DND-41 (cell line): ENCODE data around the gene AP2A2.

Source experiments
- ATAC-seq: fragments of 200-7000 bp; cut with Tn5 transposase; 3 replicates; pipeline ENCODE4 v1.9.1; 2021; ENCODE audit warnings: low read depth; ENCODE audit not compliant: insufficient read depth
- DNase-seq: peaks from one replicate; pipeline ENCODE4 v3.0.0-alpha.2; 2020
- H2AFZ ChIP-seq: 2 replicates; pipeline ENCODE4 v1.6.0; 2012; ENCODE audit warnings: low read depth, low read length
- H3K27ac ChIP-seq: 2 replicates; pipeline ENCODE4 v1.5.1; 2012; ENCODE audit warnings: low read length, inconsistent platforms
- H3K27me3 ChIP-seq: fragments of 200-600 bp; sonication (generic); 2 replicates; pipeline ENCODE4 v1.6.0; 2012; ENCODE audit warnings: low read length, mild to moderate bottlenecking, inconsistent platforms; ENCODE audit not compliant: insufficient read depth, poor library complexity
- H3K36me3 ChIP-seq: 2 replicates; pipeline ENCODE4 v1.5.1; 2012; ENCODE audit warnings: low read length, inconsistent platforms; ENCODE audit not compliant: insufficient read depth
- H3K4me1 ChIP-seq: 2 replicates; pipeline ENCODE4 v1.5.1; 2012; ENCODE audit warnings: mild to moderate bottlenecking, low read length; ENCODE audit not compliant: insufficient read depth
- H3K4me2 ChIP-seq: 2 replicates; pipeline ENCODE4 v1.6.0; 2012; ENCODE audit warnings: mild to moderate bottlenecking, moderate library complexity, low read length, inconsistent platforms; ENCODE audit not compliant: insufficient read depth
- H3K4me3 ChIP-seq, 2 experiments: fragments of 200-600 bp in 1 of 2; shearing (Covaris generic) in 1 of 2; 2 replicates each; pipeline ENCODE4 v1.5.1; 2012 to 2016; ENCODE audit warnings: inconsistent platforms in 2 of 2, low read length in 2 of 2, mild to moderate bottlenecking in 2 of 2, low read depth in 1 of 2, moderate library complexity in 1 of 2
- H3K79me2 ChIP-seq: 2 replicates; pipeline ENCODE4 v1.6.0; 2012; ENCODE audit warnings: low read length, inconsistent platforms; ENCODE audit not compliant: insufficient read depth
- H3K9ac ChIP-seq: 2 replicates; pipeline ENCODE4 v1.6.0; 2012; ENCODE audit warnings: low read depth, mild to moderate bottlenecking, inconsistent platforms, low read length, moderate library complexity
- H3K9me3 ChIP-seq: 2 replicates; pipeline ENCODE4 v1.5.1; 2012; ENCODE audit warnings: low read length, moderate library complexity, mild to moderate bottlenecking, inconsistent platforms; ENCODE audit not compliant: insufficient read depth, severe bottlenecking
- H4K20me1 ChIP-seq: 2 replicates; pipeline ENCODE4 v1.6.0; 2012; ENCODE audit warnings: low read length; ENCODE audit not compliant: insufficient read depth
- EZH2 ChIP-seq: IDR thresholded peaks from 3 replicates; pipeline ENCODE4 v1.6.1; 2012; ENCODE audit warnings: borderline replicate concordance, low read depth, mild to moderate bottlenecking, moderate library complexity, low read length, inconsistent platforms; ENCODE audit not compliant: severe bottlenecking
- TF ChIP-seq, protein P1 (sequence below): IDR thresholded peaks from 2 replicates; pipeline ENCODE4 v1.5.1; 2012; ENCODE audit warnings: borderline replicate concordance, low read length, moderate library complexity, mild to moderate bottlenecking; ENCODE audit not compliant: poor library complexity, severe bottlenecking; ENCODE audit errors: extremely low read depth

Gene AP2A2

GRCh38 chr11:1018091-1018490, 92.4 kb downstream of the AP2A2 start:
- H2AFZ ChIP-seq: no peak overlapping the region
- no peaks in the 10 kb centered on the region for H3K79me2 ChIP-seq
- no peak overlapping the region for H3K9ac ChIP-seq
- H4K20me1 ChIP-seq: peaks cover 6% of the 10 kb centered on the region
- no peaks in the 10 kb centered on the region for H3K9me3 ChIP-seq
- TF ChIP-seq EZH2: no peak
- TF ChIP-seq, protein P1, sequence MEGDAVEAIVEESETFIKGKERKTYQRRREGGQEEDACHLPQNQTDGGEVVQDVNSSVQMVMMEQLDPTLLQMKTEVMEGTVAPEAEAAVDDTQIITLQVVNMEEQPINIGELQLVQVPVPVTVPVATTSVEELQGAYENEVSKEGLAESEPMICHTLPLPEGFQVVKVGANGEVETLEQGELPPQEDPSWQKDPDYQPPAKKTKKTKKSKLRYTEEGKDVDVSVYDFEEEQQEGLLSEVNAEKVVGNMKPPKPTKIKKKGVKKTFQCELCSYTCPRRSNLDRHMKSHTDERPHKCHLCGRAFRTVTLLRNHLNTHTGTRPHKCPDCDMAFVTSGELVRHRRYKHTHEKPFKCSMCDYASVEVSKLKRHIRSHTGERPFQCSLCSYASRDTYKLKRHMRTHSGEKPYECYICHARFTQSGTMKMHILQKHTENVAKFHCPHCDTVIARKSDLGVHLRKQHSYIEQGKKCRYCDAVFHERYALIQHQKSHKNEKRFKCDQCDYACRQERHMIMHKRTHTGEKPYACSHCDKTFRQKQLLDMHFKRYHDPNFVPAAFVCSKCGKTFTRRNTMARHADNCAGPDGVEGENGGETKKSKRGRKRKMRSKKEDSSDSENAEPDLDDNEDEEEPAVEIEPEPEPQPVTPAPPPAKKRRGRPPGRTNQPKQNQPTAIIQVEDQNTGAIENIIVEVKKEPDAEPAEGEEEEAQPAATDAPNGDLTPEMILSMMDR: no peak
- ATAC-seq: no peak
- H3K36me3 ChIP-seq: no peaks in the 10 kb centered on the region
- no peak overlapping the region for H3K27ac ChIP-seq
- H3K4me2 ChIP-seq: no peak overlapping the region
- no peak overlapping the region for H3K4me3 ChIP-seq
- H3K4me1 ChIP-seq: no peaks in the 10 kb centered on the region
- H3K27me3 ChIP-seq: no peaks in the 10 kb centered on the region
- no peak for DNase-seq

- ATAC-seq (no peak), DNase-seq (no peak)
- no peaks in the 10 kb centered on the region for H3K79me2 ChIP-seq
- H3K4me2 ChIP-seq: no peak overlapping the region
- no peak overlapping the region for H3K9ac ChIP-seq
- H3K4me3 ChIP-seq: no peak overlapping the region
- no peak overlapping the region for H2AFZ ChIP-seq
- TF ChIP-seq, protein P1: no peak
- TF ChIP-seq EZH2: no peak
- no peaks in the 10 kb centered on the region for H3K36me3 ChIP-seq
- H3K4me1 ChIP-seq: no peaks in the 10 kb centered on the region
- no peaks in the 10 kb centered on the region for H3K27me3 ChIP-seq
- H3K9me3 ChIP-seq: no peaks in the 10 kb centered on the region
- H4K20me1 ChIP-seq: peaks cover 6% of the 10 kb centered on the region
- H3K27ac ChIP-seq: no peak overlapping the region
Measured at GRCh38 chr11:1019321-1019910, 93.7 kb downstream of the AP2A2 start.

GRCh38 chr11:1020211-1020905, 94.7 kb downstream of the AP2A2 start:
- Histone ChIP-seq H2AFZ (no peak overlapping the region), H3K4me1 (no peaks in the 10 kb centered on the region), H3K27me3 (no peaks in the 10 kb centered on the region), H3K4me2 (no peak overlapping the region), H3K4me3 (no peak overlapping the region), H3K36me3 (no peaks in the 10 kb centered on the region), H3K9me3 (no peaks in the 10 kb centered on the region), H4K20me1 (peaks cover 4% of the 10 kb centered on the region; the same call in 1 of the 2 replicates), H3K9ac (no peak overlapping the region), H3K79me2 (no peaks in the 10 kb centered on the region), H3K27ac (no peak overlapping the region)
- ATAC-seq (no peak), DNase-seq (no peak)
- TF ChIP-seq, protein P1: no peak
- TF ChIP-seq EZH2: no peak
